HEK293 (cell line): Measurements from ENCODE around the gene MLEC.

Experiments used
- CTCF ChIA-PET: fragments of 350-600 bp; formaldehyde crosslinking; extraction: SDS; loops from one replicate; lab custom pipeline; 2021; ENCODE audit warnings: antibody characterized with exemption; lab: Yijun Ruan, JAX
- POLR2A ChIA-PET: fragments of 300-600 bp; formaldehyde crosslinking; extraction: SDS; loops from one replicate; lab custom pipeline; 2020; ENCODE audit warnings: antibody characterized with exemption, inconsistent platforms; lab: Yijun Ruan, JAX
- H3K27ac ChIP-seq: fragments of 200-500 bp; sonication (Bioruptor generic); 2 replicates; pipeline ENCODE4 v1.5.1; 2014; ENCODE audit warnings: low read depth, low read length, control low read depth, inconsistent platforms; ENCODE audit errors: extremely low read depth
- H3K36me3 ChIP-seq, 2 experiments: fragments of 200-500 bp in 1 of 2; sonication (Bioruptor generic) in 1 of 2; 1 replicate in 1 of 2; 2 replicates in 1 of 2; pipeline ENCODE4 v1.5.1; 2014 to 2017; ENCODE audit warnings: inconsistent platforms in 2 of 2, low read length in 2 of 2; ENCODE audit not compliant: control insufficient read depth in 2 of 2, insufficient read depth in 1 of 2
- H3K4me1 ChIP-seq: fragments of 200-500 bp; sonication (Bioruptor generic); 2 replicates; pipeline ENCODE4 v1.5.1; 2014; ENCODE audit warnings: mild to moderate bottlenecking, low read length, inconsistent platforms; ENCODE audit not compliant: control insufficient read depth, insufficient read depth
- H3K4me3 ChIP-seq: 2 replicates; pipeline ENCODE4 v1.5.1; 2011; ENCODE audit warnings: low read depth, mild to moderate bottlenecking, control low read depth, low read length, moderate library complexity
- H3K9me3 ChIP-seq: fragments of 200-500 bp; sonication (Bioruptor generic); 2 replicates; pipeline ENCODE4 v1.5.1; 2014; ENCODE audit warnings: low read depth, low read length, inconsistent platforms; ENCODE audit not compliant: control insufficient read depth, insufficient read depth
- BCL11A ChIP-seq: fragments of 450-650 bp; formaldehyde crosslinking; IDR thresholded peaks from 2 replicates; pipeline ENCODE4 v1.5.1; 2016; ENCODE audit warnings: low read depth, missing biosample characterization, missing genetic modification characterization
- HOXD13 ChIP-seq: sonication (generic); formaldehyde crosslinking; IDR thresholded peaks from 2 replicates; pipeline ENCODE4 v1.8.0; 2022; ENCODE audit warnings: missing genetic modification reagents, borderline replicate concordance
- KLF1 ChIP-seq: fragments of 450-650 bp; formaldehyde crosslinking; IDR thresholded peaks from 2 replicates; pipeline ENCODE4 v1.5.1; 2016; ENCODE audit warnings: missing biosample characterization, missing genetic modification characterization
- KLF8 ChIP-seq: fragments of 450-650 bp; formaldehyde crosslinking; IDR thresholded peaks from 2 replicates; pipeline ENCODE4 v1.5.1; 2016; ENCODE audit warnings: missing biosample characterization, missing genetic modification characterization
- SETDB1 ChIP-seq: IDR thresholded peaks from one replicate; pipeline ENCODE4 v1.6.1; 2017; ENCODE audit warnings: mild to moderate bottlenecking, low read length, moderate library complexity, mixed read lengths; ENCODE audit not compliant: insufficient read length
- ZBTB20 ChIP-seq: fragments of 450-650 bp; formaldehyde crosslinking; IDR thresholded peaks from 2 replicates; pipeline ENCODE4 v1.5.1; 2016; ENCODE audit warnings: missing biosample characterization, missing genetic modification characterization
- ZFHX2 ChIP-seq: fragments of 450-650 bp; formaldehyde crosslinking; conservative IDR thresholded peaks from 2 replicates; pipeline ENCODE4 v1.5.1; 2016; ENCODE audit warnings: missing biosample characterization, missing genetic modification characterization
- ZNF114 ChIP-seq: fragments of 450-650 bp; formaldehyde crosslinking; IDR thresholded peaks from 2 replicates; pipeline ENCODE4 v1.5.0; 2017; ENCODE audit warnings: missing biosample characterization, missing genetic modification characterization
- ZNF132 ChIP-seq: fragments of 450-650 bp; formaldehyde crosslinking; IDR thresholded peaks from 2 replicates; pipeline ENCODE4 v1.5.1; 2017; ENCODE audit warnings: missing biosample characterization, missing genetic modification characterization, borderline replicate concordance
- ZNF214 ChIP-seq: fragments of 450-650 bp; formaldehyde crosslinking; IDR thresholded peaks from 2 replicates; pipeline ENCODE4 v1.5.1; 2017; ENCODE audit warnings: missing biosample characterization, mild to moderate bottlenecking, missing genetic modification characterization, borderline replicate concordance
- ZNF223 ChIP-seq: fragments of 450-650 bp; formaldehyde crosslinking; IDR thresholded peaks from 2 replicates; pipeline ENCODE4 v1.5.1; 2016; ENCODE audit warnings: missing biosample characterization, missing genetic modification characterization
- ZNF24 ChIP-seq: fragments of 450-650 bp; formaldehyde crosslinking; IDR thresholded peaks from 2 replicates; pipeline ENCODE4 v1.5.1; 2016; ENCODE audit warnings: missing biosample characterization, missing genetic modification characterization
- ZNF26 ChIP-seq: fragments of 450-650 bp; formaldehyde crosslinking; IDR thresholded peaks from 2 replicates; pipeline ENCODE4 v1.5.1; 2016; ENCODE audit warnings: missing biosample characterization, missing genetic modification characterization
- ZNF292 ChIP-seq: fragments of 450-650 bp; formaldehyde crosslinking; IDR thresholded peaks from 2 replicates; pipeline ENCODE4 v1.5.1; 2016; ENCODE audit warnings: low read depth, missing biosample characterization, missing genetic modification characterization, borderline replicate concordance
- ZNF394 ChIP-seq: fragments of 450-650 bp; formaldehyde crosslinking; IDR thresholded peaks from 2 replicates; pipeline ENCODE4 v1.5.1; 2016; ENCODE audit warnings: missing biosample characterization, missing genetic modification characterization, mild to moderate bottlenecking, moderate library complexity, borderline replicate concordance
- ZNF488 ChIP-seq: fragments of 450-650 bp; formaldehyde crosslinking; IDR thresholded peaks from 2 replicates; pipeline ENCODE4 v1.5.1; 2016; ENCODE audit warnings: missing biosample characterization, missing genetic modification characterization
- ZNF510 ChIP-seq: fragments of 450-650 bp; formaldehyde crosslinking; IDR thresholded peaks from 2 replicates; pipeline ENCODE4 v1.5.1; 2018; ENCODE audit warnings: mild to moderate bottlenecking, missing genetic modification characterization, missing biosample characterization; ENCODE audit not compliant: insufficient replicate concordance
- ZNF513 ChIP-seq: fragments of 450-650 bp; IDR thresholded peaks from 2 replicates; pipeline ENCODE4 v1.5.1; 2018; ENCODE audit warnings: missing biosample characterization, missing genetic modification characterization
- ZNF544 ChIP-seq: fragments of 450-650 bp; formaldehyde crosslinking; IDR thresholded peaks from 2 replicates; pipeline ENCODE4 v1.5.0; 2017; ENCODE audit warnings: missing biosample characterization, missing genetic modification characterization
- ZNF785 ChIP-seq: fragments of 450-650 bp; formaldehyde crosslinking; IDR thresholded peaks from 2 replicates; pipeline ENCODE4 v1.5.1; 2016; ENCODE audit warnings: missing biosample characterization, missing genetic modification characterization
- ZNF792 ChIP-seq: fragments of 450-650 bp; formaldehyde crosslinking; IDR thresholded peaks from 2 replicates; pipeline ENCODE4 v1.5.1; 2016; ENCODE audit warnings: missing biosample characterization, missing genetic modification characterization
- TF ChIP-seq, protein P1 (sequence below): fragments of 450-650 bp; formaldehyde crosslinking; IDR thresholded peaks from 2 replicates; pipeline ENCODE4 v1.5.1; 2016; ENCODE audit warnings: missing biosample characterization, missing genetic modification characterization
- TF ChIP-seq, protein P2 (sequence below): fragments of 450-650 bp; formaldehyde crosslinking; optimal IDR thresholded peaks from 2 replicates; pipeline ENCODE3; 2016; ENCODE audit warnings: missing biosample characterization, mild to moderate bottlenecking, missing genetic modification characterization

MLEC gene

DNA sequence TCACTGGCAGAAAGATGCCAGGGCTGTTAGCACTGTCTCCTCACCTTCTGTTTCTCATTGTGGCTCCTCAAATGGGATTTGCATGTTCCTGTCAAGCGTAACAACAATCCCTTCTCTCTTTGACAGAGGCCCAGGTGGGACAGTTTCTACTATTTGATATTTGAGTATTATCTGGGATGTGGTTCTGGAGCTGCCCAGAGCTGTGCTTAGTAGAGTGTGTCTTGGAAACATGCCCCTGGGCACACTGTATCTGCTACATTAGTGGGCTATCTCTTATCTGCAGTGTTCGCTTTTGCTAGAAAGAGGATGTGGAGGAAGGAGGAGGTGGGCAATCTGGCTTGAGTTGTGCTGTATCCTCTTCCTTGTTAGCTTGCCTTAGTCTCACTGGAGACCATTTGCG lies 34.9 kb downstream of the MLEC start (continued):
- no peak for TF ChIP-seq ZNF223 (tag by site-specific recombination)
- no peak for TF ChIP-seq ZNF544 (tag by site-specific recombination)
- TF ChIP-seq ZNF792 (tag by site-specific recombination), result no peak
- no peak for TF ChIP-seq HOXD13 (CRISPR knock-in tag)
- TF ChIP-seq, protein P1, sequence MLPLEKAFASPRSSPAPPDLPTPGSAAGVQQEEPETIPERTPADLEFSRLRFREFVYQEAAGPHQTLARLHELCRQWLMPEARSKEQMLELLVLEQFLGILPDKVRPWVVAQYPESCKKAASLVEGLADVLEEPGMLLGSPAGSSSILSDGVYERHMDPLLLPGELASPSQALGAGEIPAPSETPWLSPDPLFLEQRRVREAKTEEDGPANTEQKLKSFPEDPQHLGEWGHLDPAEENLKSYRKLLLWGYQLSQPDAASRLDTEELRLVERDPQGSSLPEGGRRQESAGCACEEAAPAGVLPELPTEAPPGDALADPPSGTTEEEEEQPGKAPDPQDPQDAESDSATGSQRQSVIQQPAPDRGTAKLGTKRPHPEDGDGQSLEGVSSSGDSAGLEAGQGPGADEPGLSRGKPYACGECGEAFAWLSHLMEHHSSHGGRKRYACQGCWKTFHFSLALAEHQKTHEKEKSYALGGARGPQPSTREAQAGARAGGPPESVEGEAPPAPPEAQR (tag by site-specific recombination), result no peak
- TF ChIP-seq, all 188 proteins: peak for 0

GRCh38 chr12:120722784-120723183 lies 35.8 kb downstream of the MLEC start:
- Histone ChIP-seq H3K9me3 (no peaks in the 10 kb centered on the region), H3K27ac (no peak overlapping the region), H3K36me3 (peaks cover 41 to 79% of the 10 kb centered on the region in 2 experiments), H3K4me3 (no peak overlapping the region), H3K4me1 (no peaks in the 10 kb centered on the region; the same call in none of the 2 replicates)
- POLR2A ChIA-PET, result no interaction called here
- CTCF ChIA-PET, result no interaction called here
- TF ChIP-seq ZFHX2 (no peak), ZNF292 (tag by site-specific recombination) (no peak), KLF1 (no peak), ZNF510 (no peak), ZNF132 (tag by site-specific recombination) (no peak), SETDB1 (no peak), ZNF785 (no peak), KLF8 (tag by site-specific recombination) (no peak), ZNF24 (tag by site-specific recombination) (no peak), ZBTB20 (tag by site-specific recombination) (no peak), ZNF488 (tag by site-specific recombination) (no peak), BCL11A (tag by site-specific recombination) (no peak), ZNF214 (tag by site-specific recombination) (no peak), ZNF26 (tag by site-specific recombination) (no peak), ZNF114 (tag by site-specific recombination) (no peak), ZNF513 (tag by site-specific recombination) (no peak), ZNF394 (tag by site-specific recombination) (no peak)
- TF ChIP-seq, protein P2, sequence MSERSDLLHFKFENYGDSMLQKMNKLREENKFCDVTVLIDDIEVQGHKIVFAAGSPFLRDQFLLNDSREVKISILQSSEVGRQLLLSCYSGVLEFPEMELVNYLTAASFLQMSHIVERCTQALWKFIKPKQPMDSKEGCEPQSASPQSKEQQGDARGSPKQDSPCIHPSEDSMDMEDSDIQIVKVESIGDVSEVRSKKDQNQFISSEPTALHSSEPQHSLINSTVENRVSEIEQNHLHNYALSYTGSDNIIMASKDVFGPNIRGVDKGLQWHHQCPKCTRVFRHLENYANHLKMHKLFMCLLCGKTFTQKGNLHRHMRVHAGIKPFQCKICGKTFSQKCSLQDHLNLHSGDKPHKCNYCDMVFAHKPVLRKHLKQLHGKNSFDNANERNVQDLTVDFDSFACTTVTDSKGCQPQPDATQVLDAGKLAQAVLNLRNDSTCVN (tag by site-specific recombination), result no peak
